SK-N-SH treated with all-trans-retinoic acid at 6 μM for 48 hours (cell line): ENCODE data around the gene JAKMIP1.

Source experiments
- ATAC-seq: fragments of 200-7000 bp; cut with Tn5 transposase; 3 replicates; pipeline ENCODE4 v1.9.1; 2020; ENCODE audit warnings: mild to moderate bottlenecking, moderate library complexity
- ARNTL ChIP-seq: fragments of 450-650 bp; formaldehyde crosslinking; IDR thresholded peaks from 2 replicates; pipeline ENCODE4 v1.5.0; 2020; ENCODE audit warnings: low read depth, mild to moderate bottlenecking, moderate library complexity, borderline replicate concordance
- BACH2 ChIP-seq: fragments of 250-450 bp; sonication (Bioruptor Pico); IDR thresholded peaks from 2 replicates; pipeline ENCODE4 v1.9.0; 2021; ENCODE audit warnings: mild to moderate bottlenecking, borderline replicate concordance
- CSDC2 ChIP-seq: fragments of 250-450 bp; sonication (Bioruptor Pico); IDR thresholded peaks from 2 replicates; pipeline ENCODE4 v1.5.0; 2020; ENCODE audit warnings: mild to moderate bottlenecking, moderate library complexity
- CSRNP3 ChIP-seq: fragments of 250-450 bp; sonication (Bioruptor Pico); IDR thresholded peaks from 2 replicates; pipeline ENCODE4 v1.5.1; 2021; ENCODE audit warnings: mild to moderate bottlenecking, moderate library complexity
- ESRRG ChIP-seq: fragments of 250-450 bp; sonication (Bioruptor Pico); IDR thresholded peaks from 2 replicates; pipeline ENCODE4 v1.6.1; 2021; ENCODE audit warnings: mild to moderate bottlenecking
- OSR1 ChIP-seq: fragments of 250-450 bp; sonication (Bioruptor Pico); IDR thresholded peaks from 2 replicates; pipeline ENCODE4 v1.8.0; 2022; ENCODE audit warnings: moderate library complexity, mild to moderate bottlenecking, inconsistent platforms
- PPARA ChIP-seq: fragments of 250-450 bp; sonication (Bioruptor Pico); IDR thresholded peaks from 2 replicates; pipeline ENCODE4 v1.5.0; 2020; ENCODE audit warnings: mild to moderate bottlenecking, borderline replicate concordance
- SNAI2 ChIP-seq: fragments of 250-450 bp; sonication (Bioruptor Pico); IDR thresholded peaks from 2 replicates; pipeline ENCODE4 v1.5.0; 2020; ENCODE audit warnings: mild to moderate bottlenecking, moderate library complexity
- TCF4 ChIP-seq: fragments of 250-450 bp; sonication (Bioruptor Pico); IDR thresholded peaks from 2 replicates; pipeline ENCODE4 v1.8.0; 2021; ENCODE audit warnings: mild to moderate bottlenecking, moderate library complexity, borderline replicate concordance
- TOX ChIP-seq: fragments of 250-450 bp; sonication (Bioruptor Pico); IDR thresholded peaks from 2 replicates; pipeline ENCODE4 v1.8.0; 2021; ENCODE audit warnings: mild to moderate bottlenecking, moderate library complexity, borderline replicate concordance
- TSHZ2 ChIP-seq: fragments of 250-450 bp; sonication (Bioruptor Pico); IDR thresholded peaks from 2 replicates; pipeline ENCODE4 v1.5.0; 2020; ENCODE audit warnings: mild to moderate bottlenecking, moderate library complexity
- ZFP3 ChIP-seq: fragments of 250-450 bp; sonication (Bioruptor Pico); IDR thresholded peaks from 2 replicates; pipeline ENCODE4 v1.5.0; 2020; ENCODE audit warnings: mild to moderate bottlenecking, moderate library complexity
- ZFP30 ChIP-seq: fragments of 450-650 bp; formaldehyde crosslinking; IDR thresholded peaks from 2 replicates; pipeline ENCODE4 v1.5.0; 2022; ENCODE audit warnings: mild to moderate bottlenecking, moderate library complexity
- ZNF565 ChIP-seq: fragments of 450-650 bp; formaldehyde crosslinking; conservative IDR thresholded peaks from 2 replicates; pipeline ENCODE4 v1.5.0; 2020; ENCODE audit warnings: low read depth, mild to moderate bottlenecking, moderate library complexity
- TF ChIP-seq, protein P1 (sequence below): fragments of 250-450 bp; sonication (Bioruptor Pico); IDR thresholded peaks from 2 replicates; pipeline ENCODE4 v1.8.0; 2021; ENCODE audit warnings: low read depth, mild to moderate bottlenecking, moderate library complexity, borderline replicate concordance
- TF ChIP-seq, protein P2 (sequence below): fragments of 250-450 bp; sonication (Bioruptor Pico); IDR thresholded peaks from 2 replicates; pipeline ENCODE4 v1.8.0; 2020; ENCODE audit warnings: mild to moderate bottlenecking, moderate library complexity, borderline replicate concordance
- TF ChIP-seq, protein P3 (sequence below): fragments of 250-450 bp; sonication (Bioruptor Pico); IDR thresholded peaks from 2 replicates; pipeline ENCODE4 v1.5.1; 2020; ENCODE audit warnings: low read depth, mild to moderate bottlenecking, moderate library complexity

JAKMIP1 gene

DNA sequence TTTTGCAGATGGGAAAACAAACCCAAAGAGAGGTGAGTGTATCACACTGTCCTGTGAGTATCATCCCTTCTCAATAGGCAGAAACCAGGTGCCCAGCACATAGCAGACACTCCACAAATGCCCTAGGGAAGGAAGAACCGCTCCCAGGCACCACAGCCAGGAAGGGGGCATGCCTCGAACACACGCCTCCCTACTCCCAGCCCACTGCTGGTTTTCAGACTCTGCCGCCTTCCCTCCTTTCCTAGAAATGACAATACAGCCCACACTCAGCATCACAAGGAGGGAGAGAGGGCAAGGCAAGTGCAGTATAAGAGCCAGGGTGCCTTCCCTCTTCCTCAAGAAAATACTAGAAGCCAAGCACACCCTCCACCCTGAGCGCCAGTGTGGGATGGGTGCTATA lies 16.2 kb downstream of the JAKMIP1 start:
- ATAC-seq = no peak
- no peak for TF ChIP-seq ZFP3 (CRISPR knock-in tag)
- TF ChIP-seq ZFP30 = no peak
- TF ChIP-seq OSR1 (CRISPR knock-in tag) = no peak

DNA sequence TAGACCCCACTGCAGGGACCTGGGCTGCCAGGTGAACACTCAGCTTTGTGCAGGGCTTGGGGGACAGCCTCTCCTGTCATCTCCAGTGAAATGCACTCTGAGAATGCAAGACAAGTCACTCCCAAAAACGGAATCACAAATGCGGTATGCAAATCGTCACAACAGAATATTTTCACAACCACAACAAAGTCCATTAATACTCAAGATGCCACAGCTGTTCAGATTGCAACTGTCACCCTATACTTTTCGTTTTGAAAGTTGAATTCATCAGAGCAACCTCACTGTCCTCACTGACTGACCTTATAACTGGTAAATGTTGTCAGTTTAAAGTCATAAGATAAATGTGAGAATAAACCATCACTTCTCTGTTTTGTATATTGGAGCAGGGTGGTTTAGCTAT lies 16.6 kb downstream of the JAKMIP1 start:
- ATAC-seq = no peak
- TF ChIP-seq ARNTL (CRISPR knock-in tag) = no peak
- TF ChIP-seq TOX (CRISPR knock-in tag) = no peak
- TF ChIP-seq SNAI2 (CRISPR knock-in tag) = no peak
- TF ChIP-seq BACH2 (CRISPR knock-in tag) = no peak
- no peak for TF ChIP-seq ESRRG
- TF ChIP-seq, protein P1, sequence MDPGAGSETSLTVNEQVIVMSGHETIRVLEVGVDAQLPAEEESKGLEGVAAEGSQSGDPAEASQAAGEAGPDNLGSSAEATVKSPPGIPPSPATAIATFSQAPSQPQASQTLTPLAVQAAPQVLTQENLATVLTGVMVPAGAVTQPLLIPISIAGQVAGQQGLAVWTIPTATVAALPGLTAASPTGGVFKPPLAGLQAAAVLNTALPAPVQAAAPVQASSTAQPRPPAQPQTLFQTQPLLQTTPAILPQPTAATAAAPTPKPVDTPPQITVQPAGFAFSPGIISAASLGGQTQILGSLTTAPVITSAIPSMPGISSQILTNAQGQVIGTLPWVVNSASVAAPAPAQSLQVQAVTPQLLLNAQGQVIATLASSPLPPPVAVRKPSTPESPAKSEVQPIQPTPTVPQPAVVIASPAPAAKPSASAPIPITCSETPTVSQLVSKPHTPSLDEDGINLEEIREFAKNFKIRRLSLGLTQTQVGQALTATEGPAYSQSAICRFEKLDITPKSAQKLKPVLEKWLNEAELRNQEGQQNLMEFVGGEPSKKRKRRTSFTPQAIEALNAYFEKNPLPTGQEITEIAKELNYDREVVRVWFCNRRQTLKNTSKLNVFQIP (CRISPR knock-in tag) = no peak
- TF ChIP-seq CSRNP3 (CRISPR knock-in tag) = no peak
- TF ChIP-seq, protein P2, sequence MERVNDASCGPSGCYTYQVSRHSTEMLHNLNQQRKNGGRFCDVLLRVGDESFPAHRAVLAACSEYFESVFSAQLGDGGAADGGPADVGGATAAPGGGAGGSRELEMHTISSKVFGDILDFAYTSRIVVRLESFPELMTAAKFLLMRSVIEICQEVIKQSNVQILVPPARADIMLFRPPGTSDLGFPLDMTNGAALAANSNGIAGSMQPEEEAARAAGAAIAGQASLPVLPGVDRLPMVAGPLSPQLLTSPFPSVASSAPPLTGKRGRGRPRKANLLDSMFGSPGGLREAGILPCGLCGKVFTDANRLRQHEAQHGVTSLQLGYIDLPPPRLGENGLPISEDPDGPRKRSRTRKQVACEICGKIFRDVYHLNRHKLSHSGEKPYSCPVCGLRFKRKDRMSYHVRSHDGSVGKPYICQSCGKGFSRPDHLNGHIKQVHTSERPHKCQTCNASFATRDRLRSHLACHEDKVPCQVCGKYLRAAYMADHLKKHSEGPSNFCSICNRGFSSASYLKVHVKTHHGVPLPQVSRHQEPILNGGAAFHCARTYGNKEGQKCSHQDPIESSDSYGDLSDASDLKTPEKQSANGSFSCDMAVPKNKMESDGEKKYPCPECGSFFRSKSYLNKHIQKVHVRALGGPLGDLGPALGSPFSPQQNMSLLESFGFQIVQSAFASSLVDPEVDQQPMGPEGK = no peak
- no peak for TF ChIP-seq TSHZ2
- no peak for TF ChIP-seq ZNF565
- no peak for TF ChIP-seq ZFP30
- TF ChIP-seq, protein P3, sequence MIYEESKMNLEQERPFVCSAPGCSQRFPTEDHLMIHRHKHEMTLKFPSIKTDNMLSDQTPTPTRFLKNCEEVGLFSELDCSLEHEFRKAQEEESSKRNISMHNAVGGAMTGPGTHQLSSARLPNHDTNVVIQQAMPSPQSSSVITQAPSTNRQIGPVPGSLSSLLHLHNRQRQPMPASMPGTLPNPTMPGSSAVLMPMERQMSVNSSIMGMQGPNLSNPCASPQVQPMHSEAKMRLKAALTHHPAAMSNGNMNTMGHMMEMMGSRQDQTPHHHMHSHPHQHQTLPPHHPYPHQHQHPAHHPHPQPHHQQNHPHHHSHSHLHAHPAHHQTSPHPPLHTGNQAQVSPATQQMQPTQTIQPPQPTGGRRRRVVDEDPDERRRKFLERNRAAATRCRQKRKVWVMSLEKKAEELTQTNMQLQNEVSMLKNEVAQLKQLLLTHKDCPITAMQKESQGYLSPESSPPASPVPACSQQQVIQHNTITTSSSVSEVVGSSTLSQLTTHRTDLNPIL (CRISPR knock-in tag) = no peak
- TF ChIP-seq PPARA (CRISPR knock-in tag) = no peak

- TF ChIP-seq TOX (CRISPR knock-in tag) (no peak), CSDC2 (no peak), TCF4 (CRISPR knock-in tag) (no peak), ESRRG (no peak), ZFP30 (no peak), PPARA (CRISPR knock-in tag) (no peak), CSRNP3 (CRISPR knock-in tag) (no peak)
- ATAC-seq = no peak
Observed at GRCh38 chr4:6182376-6183280, 17.7 kb downstream of the JAKMIP1 start.
